ENCODE data around the gene RBP7. TPM values are rescaled to one million over a fixed set of nuclear protein-coding genes. Genes with fewer than 3 reads are reported as not detected.
"Not testable (repeated sequence)": the region's sequence is repeated elsewhere in the genome, so short reads cannot be mapped to it uniquely, and the experiment has no call there.

Gene RBP7
- total RNA-seq, 2 donors from 2014 or later = 24.8 to 29.9 TPM

GRCh38 chr1:10025354-10025753 is 28.3 kb downstream of the RBP7 start:
- intact Hi-C loops (cut with DNase I) = no loop called here
- DNase-seq (no peak), ATAC-seq (no peak)

- ATAC-seq (no peak), DNase-seq (no peak)
- intact Hi-C loops (cut with DNase I) = no loop called here
Observed at GRCh38 chr1:10027027-10027426, 30.0 kb downstream of the RBP7 start.

GRCh38 chr1:10028956-10029500 is 32.0 kb downstream of the RBP7 start:
- ATAC-seq; intact Hi-C loops (cut with DNase I); DNase-seq: not testable (repeated sequence)

GRCh38 chr1:10031461-10031860 is 34.4 kb downstream of the RBP7 start:
- DNase-seq (no peak), ATAC-seq (no peak)
- intact Hi-C loops (cut with DNase I) = loop anchor here in 1 of 2 donors (10.0 kb wide), 1 partner anchor 77 kb away; no protein-coding TSS in a partner anchor

DNA sequence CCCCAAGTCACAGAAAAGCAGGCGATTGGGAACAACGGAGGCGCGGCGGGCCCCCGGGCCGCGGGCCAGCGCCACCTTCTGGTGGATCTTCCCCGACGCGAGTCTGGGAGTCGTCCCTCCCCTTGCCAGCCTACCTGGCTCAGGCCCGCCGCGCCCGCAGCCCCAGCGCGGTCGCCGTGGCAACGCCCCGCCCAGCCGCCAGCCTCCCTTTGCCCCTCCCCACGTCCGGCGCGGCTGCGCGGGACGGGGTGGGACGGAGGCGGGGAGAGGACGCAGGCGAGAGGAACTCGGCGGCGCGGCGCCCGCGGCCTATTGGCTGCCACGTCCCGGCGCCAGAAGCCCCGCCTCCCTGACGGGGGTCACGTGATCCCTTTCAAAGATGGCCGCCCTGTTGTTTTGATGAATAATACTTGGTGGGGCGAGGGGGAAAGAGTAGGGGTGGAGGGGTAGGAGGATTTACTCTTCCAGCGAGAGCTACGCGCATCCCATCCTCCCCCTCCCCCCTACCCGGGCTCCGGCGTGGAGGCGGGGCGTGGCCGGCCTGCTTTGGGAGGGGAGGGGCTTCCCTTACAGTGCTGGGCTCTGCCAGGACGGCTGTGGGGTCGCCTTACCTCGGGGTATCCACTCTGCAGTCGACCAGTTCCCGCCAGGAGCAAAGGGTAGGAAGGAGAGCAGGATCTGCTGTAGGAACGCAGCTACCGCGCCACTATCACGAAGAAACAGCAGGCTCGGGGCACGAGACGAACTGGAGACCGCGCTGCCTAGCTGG is 35.7 kb downstream of the RBP7 start, which contains the start of gene UBE4B:
TSS of gene UBE4B (plus strand) at position 369 of the 769 bp plus-strand sequence. CDS start 713 bp downstream, outside the sequence.
- DNase-seq = peak; percentile 99
- intact Hi-C loops (cut with DNase I) = loop anchor here (1.0 to 10.0 kb wide), 2 partner anchors 78 to 82 kb away; no protein-coding TSS in a partner anchor
- peak; percentile 100 for ATAC-seq

GRCh38 chr1:10033359-10033845 is 36.4 kb downstream of the RBP7 start:
- DNase-seq = no peak
- intact Hi-C loops (cut with DNase I) = loop anchor here in 1 of 2 donors (10.0 kb wide), 1 partner anchor 79 kb away; no protein-coding TSS in a partner anchor
- ATAC-seq = peak; percentile 20 to 44

GRCh38 chr1:10042746-10043145 is 45.7 kb downstream of the RBP7 start:
- intact Hi-C loops (cut with DNase I) = no loop called here
- ATAC-seq (no peak), DNase-seq (no peak)

- DNase-seq (no peak), ATAC-seq (peak in 1 of 2 donors; percentile 49)
- intact Hi-C loops (cut with DNase I) = no loop called here
Observed at GRCh38 chr1:10045480-10046355, 48.7 kb downstream of the RBP7 start.

DNA sequence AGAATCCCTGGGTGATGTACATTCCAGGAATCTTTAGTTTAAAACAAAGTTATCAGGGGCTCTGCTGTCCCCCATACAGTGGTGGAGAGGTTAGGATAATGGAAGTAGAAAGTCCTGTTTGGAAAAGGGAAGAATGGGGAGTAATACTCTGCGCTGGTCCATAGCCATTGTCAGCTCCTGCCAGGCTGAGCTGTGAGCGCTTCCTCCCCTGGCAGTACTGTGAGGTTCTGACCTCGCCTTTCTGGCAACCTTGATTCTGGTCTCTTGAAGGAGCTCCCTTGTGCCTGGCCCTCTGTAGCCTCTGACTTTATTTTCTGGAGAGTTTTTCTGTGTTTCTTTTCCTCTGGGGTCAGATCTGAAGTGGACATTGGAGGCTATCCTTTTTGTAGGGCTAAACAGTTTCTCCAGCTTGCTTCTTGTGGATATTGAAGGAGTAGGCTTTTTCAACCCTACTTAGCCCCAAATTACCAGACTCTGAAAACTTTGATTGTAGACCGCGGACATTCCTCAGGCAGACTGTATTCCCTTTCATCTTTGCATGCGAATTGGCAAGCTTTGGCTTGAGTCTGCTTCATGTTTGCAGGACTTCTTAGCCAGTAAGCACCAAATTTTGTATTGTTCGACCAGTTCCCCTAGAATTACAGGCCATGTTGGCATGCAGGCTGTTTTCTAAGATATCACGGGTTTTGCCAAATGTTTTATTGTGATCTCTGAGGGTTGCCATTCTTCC is 49.5 kb downstream of the RBP7 start:
- no peak for DNase-seq

GRCh38 chr1:10048601-10049000 is 51.6 kb downstream of the RBP7 start:
- DNase-seq = no peak
- no peak for ATAC-seq
- intact Hi-C loops (cut with DNase I) = no loop called here

More for the DNA sequence above, 49.5 kb downstream of the RBP7 start:
- ATAC-seq = peak; percentile 83 to 93
- intact Hi-C loops (cut with DNase I) = no loop called here

GRCh38 chr1:10050611-10051010 is 53.6 kb downstream of the RBP7 start:
- DNase-seq = no peak
- ATAC-seq = no peak
- intact Hi-C loops (cut with DNase I) = no loop called here

- DNase-seq (no peak), ATAC-seq (no peak)
- intact Hi-C loops (cut with DNase I) = no loop called here
Observed at GRCh38 chr1:10051656-10052055, 54.6 kb downstream of the RBP7 start.

DNA sequence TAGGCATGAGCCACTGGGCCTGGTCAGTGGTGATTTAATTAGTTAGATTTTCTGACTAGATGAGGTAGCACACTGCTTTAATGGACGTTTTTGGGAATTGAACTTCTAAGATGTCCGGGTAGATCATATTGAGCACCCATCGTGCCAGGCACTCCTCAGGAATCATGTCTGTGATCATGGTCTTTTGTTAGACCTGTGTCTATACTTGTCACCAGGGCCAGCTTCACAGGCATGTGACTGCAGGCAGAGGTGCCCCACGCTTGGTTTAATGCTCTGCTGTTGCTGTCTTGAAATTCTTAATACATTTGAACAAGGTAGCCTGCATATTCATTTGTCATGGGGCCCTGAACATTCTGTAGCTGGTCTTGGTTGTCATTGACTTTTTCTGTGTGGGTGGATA is 55.3 kb downstream of the RBP7 start:
- intact Hi-C loops (cut with DNase I) = no loop called here
- no peak for DNase-seq
- ATAC-seq = no peak

DNA sequence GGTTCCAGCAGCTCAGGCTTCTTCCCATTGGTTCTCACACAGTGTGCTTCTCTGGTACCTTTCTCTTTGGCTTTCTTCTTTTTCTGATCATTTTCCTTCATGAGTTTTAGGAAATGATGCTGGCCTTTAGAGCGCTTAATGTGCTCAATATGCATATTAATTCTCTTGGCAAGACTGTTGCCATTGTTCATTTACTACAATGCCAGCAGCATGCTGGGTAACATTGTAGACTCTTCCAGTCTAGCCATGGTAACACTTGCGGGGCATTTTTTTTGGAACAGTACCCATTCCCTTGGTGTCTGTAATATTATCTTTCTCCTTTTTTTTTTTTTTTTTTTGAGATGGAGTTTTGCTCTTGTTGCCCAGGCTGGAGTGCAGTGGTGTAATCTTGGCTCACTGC is 57.4 kb downstream of the RBP7 start:
- intact Hi-C loops (cut with DNase I) = no loop called here
- DNase-seq (no peak), ATAC-seq (no peak)

DNA sequence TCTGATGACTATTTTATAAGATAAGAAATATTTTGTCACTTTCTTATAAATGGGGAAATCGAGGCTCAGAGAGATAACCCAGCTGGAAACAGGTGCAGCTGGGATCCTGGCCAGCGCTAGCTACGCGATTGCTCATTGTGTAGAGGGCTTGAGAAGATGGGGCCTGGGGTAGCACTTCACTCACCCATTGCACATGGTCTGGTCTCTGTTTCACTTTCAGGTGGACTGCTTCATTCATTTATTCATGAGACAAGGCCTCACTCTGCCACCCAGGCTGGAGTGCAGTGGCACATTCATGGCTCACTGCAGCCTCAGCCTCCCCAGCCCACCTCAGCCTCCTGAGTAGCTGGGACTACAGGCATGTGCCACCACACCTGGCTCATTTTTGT is 59.6 kb downstream of the RBP7 start:
- DNase-seq (no peak), ATAC-seq (no peak)
- intact Hi-C loops (cut with DNase I) = no loop called here

- ATAC-seq = peak in 1 of 2 donors; percentile 66
- DNase-seq = no peak
- intact Hi-C loops (cut with DNase I) = no loop called here
Observed at GRCh38 chr1:10057343-10057742, 60.3 kb downstream of the RBP7 start.

DNA sequence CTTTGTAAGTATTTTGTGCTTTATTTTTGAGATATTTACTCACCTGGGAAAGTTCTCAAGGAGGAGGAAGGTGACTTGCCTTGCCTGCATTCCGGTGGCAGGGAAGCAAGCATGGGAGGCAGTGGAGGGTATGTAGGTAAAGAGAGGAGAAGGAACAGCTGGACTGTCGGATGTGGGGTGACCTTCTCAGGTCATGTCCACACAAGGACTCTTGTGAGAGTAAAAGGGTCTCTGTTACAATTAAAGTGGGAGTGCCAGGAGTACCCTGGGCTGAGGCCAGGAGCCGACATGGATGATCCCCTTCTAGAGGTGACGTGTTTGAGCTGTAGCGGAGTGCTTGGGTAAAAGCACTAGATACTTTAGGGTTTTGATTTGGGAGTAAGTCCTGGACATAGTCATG is 60.8 kb downstream of the RBP7 start:
- intact Hi-C loops (cut with DNase I) = no loop called here
- DNase-seq = no peak
- ATAC-seq = no peak

GRCh38 chr1:10059342-10059718 is 62.3 kb downstream of the RBP7 start:
- intact Hi-C loops (cut with DNase I) = no loop called here
- ATAC-seq (peak; percentile 31 to 41), DNase-seq (no peak)
